Measurements from ENCODE around the gene SPRING1. TPM values are rescaled to one million over a fixed set of nuclear protein-coding genes. Genes with fewer than 3 reads are reported as not detected.

SPRING1 gene
- total and polyA plus RNA-seq, 4 donors, result 24.5 to 54.7 (median 42.4) TPM

GRCh38 chr12:116727891-116728290 is 10.0 kb downstream of the SPRING1 start:
- no peak for DNase-seq (ENCODE audit: low read depth in 4 of 6, low spot score in 6 of 6)
- 44% methylated on average over 4 of the region's 6 CpGs for WGBS (ENCODE audit: insufficient coverage)
- H3K4me3 ChIP-seq (ENCODE audit: low read depth, low read length), result no peak overlapping the region
- H3K9me3 ChIP-seq (ENCODE audit: control insufficient read depth, insufficient read depth, low read length), result no peaks in the 10 kb centered on the region
- H3K27ac ChIP-seq (ENCODE audit: low read depth, low read length), result no peak overlapping the region
- H3K27me3 ChIP-seq (ENCODE audit: control insufficient read depth, insufficient read depth, low read length), result no peaks in the 10 kb centered on the region
- H3K36me3 ChIP-seq (ENCODE audit: control insufficient read depth, insufficient read depth, low read length), result peaks cover 4% of the 10 kb centered on the region
- no peaks in the 10 kb centered on the region for H3K4me1 ChIP-seq (ENCODE audit: control insufficient read depth, insufficient read depth, low read length)

DNA sequence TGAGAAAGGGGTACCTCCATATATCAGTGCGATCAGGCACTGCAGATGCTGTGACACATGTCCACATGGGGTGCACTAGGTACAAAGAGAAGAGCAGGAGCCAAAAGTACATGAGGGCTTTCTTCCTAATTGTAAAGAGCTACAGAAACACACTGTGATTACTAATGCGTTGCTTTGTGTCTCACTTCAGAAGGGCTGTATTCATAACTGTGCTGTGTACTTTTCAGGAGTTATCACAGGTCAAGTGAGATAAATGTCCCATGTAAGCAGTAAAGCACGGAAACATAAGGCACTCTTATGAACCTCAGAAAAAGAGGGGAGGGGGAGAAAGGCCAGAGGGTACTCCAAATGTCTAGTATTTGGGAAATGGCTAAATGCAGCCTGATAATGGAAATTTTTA is 10.6 kb downstream of the SPRING1 start:
- Histone ChIP-seq H3K4me1 (ENCODE audit: control insufficient read depth, insufficient read depth, low read length) (no peaks in the 10 kb centered on the region), H3K9me3 (ENCODE audit: control insufficient read depth, insufficient read depth, low read length) (no peaks in the 10 kb centered on the region), H3K27me3 (ENCODE audit: control insufficient read depth, insufficient read depth, low read length) (no peaks in the 10 kb centered on the region), H3K36me3 (ENCODE audit: control insufficient read depth, insufficient read depth, low read length) (peaks cover 3% of the 10 kb centered on the region), H3K27ac (ENCODE audit: low read depth, low read length) (no peak overlapping the region), H3K4me3 (ENCODE audit: low read depth, low read length) (no peak overlapping the region)
- peak in 1 of 6 donors; percentile 19 for DNase-seq (ENCODE audit: low read depth in 4 of 6, low spot score in 6 of 6)
- 57% methylated on average over 1 of the region's 3 CpGs for WGBS (ENCODE audit: insufficient coverage)

DNA sequence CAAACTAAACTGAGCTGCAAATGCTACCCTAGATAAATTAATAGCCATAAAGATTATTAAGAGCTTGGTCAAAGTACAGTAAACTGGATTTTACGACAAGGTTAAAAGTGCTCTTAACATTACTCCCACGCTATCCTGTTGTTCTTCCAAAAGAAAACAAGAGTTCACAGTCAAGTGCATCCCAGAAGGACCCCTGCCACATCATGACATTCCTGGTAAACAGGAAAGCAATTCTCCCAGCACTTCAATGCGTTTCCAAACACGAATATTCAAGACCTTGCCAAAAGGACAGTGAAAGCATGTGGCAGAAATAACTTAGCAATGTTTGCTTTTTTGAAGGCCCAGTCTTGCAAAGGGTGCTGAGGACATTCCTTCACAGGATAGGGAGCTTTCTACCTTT is 11.2 kb downstream of the SPRING1 start:
- Histone ChIP-seq H3K4me1 (ENCODE audit: control insufficient read depth, insufficient read depth, low read length) (no peaks in the 10 kb centered on the region), H3K27me3 (ENCODE audit: control insufficient read depth, insufficient read depth, low read length) (no peaks in the 10 kb centered on the region), H3K27ac (ENCODE audit: low read depth, low read length) (no peak overlapping the region), H3K9me3 (ENCODE audit: control insufficient read depth, insufficient read depth, low read length) (no peaks in the 10 kb centered on the region), H3K36me3 (ENCODE audit: control insufficient read depth, insufficient read depth, low read length) (peaks cover 3% of the 10 kb centered on the region), H3K4me3 (ENCODE audit: low read depth, low read length) (no peak overlapping the region)
- peak in 1 of 6 donors; percentile 27 for DNase-seq (ENCODE audit: low read depth in 4 of 6, low spot score in 6 of 6)
- WGBS (ENCODE audit: insufficient coverage), result 17% methylated on average over 2 of the region's 4 CpGs

DNA sequence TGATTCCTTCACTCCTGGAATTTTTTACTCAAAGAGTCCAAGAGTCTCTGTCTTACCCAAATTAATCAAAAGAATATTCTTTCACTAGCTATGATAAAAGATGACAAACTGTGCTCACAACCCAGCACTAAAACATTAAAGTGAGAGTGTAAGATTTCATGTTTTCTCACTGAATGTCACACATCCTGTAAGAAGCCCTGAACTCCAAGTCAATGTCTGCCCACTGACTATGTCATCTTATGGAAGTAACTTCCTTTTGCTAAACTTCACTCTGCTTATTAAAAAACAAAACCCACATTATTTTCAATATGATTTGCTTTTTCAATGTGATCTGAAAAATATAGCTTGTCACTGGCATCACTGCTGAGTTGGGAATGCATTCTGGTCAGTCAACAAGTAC is 15.6 kb downstream of the SPRING1 start:
- DNase-seq (ENCODE audit: low read depth in 4 of 6, low spot score in 6 of 6), result no peak
- no peaks in the 10 kb centered on the region for H3K27me3 ChIP-seq (ENCODE audit: control insufficient read depth, insufficient read depth, low read length)
- H3K36me3 ChIP-seq (ENCODE audit: control insufficient read depth, insufficient read depth, low read length), result peaks cover 4% of the 10 kb centered on the region
- peaks cover 17% of the 10 kb centered on the region for H3K4me1 ChIP-seq (ENCODE audit: control insufficient read depth, insufficient read depth, low read length)
- H3K9me3 ChIP-seq (ENCODE audit: control insufficient read depth, insufficient read depth, low read length), result no peaks in the 10 kb centered on the region
- H3K4me3 ChIP-seq (ENCODE audit: low read depth, low read length), result no peak overlapping the region
- no peak overlapping the region for H3K27ac ChIP-seq (ENCODE audit: low read depth, low read length)

DNA sequence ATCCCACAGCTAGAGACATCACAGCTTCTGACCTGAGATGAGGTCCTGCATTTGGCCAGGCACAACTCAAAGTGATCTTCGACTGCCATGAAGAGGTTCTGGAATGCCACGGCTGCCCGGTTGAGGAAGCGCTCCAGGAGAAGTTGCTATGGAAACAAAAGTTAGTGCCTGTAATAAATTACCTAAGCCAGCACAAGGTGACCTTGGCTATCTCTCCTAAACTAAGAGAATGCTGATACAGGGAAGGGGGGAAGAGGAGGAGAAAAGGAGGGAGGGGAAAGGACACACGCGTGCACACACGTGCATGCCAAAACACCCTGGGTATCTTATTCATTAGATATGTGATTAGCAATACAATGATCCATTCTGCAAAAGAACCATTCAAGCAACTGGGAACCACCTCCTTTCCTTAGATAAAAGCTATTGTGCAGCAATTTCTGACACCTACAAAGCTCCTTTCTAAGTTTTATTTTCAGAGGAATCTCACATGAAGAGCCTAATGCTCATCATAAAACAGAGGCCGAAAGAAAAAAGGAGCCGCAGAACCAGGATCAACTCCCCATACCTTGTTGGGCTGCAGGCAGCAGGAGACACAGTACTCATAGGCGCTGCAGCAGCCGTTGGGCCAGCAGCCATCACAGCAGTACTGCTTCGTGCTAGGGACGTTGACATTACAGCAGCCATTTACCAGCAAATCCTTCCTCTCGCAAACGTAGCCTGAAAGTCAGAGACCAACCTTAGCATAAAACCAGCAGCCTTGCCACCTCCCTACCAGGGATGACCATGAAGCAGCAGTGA is 17.9 kb downstream of the SPRING1 start:
- no peak overlapping the region for H3K4me3 ChIP-seq (ENCODE audit: low read depth, low read length)
- DNase-seq (ENCODE audit: low read depth in 4 of 6, low spot score in 6 of 6), result peak in 1 of 6 donors; percentile 78
- no peaks in the 10 kb centered on the region for H3K27me3 ChIP-seq (ENCODE audit: control insufficient read depth, insufficient read depth, low read length)
- H3K27ac ChIP-seq (ENCODE audit: low read depth, low read length), result no peak overlapping the region
- peaks cover 11% of the 10 kb centered on the region for H3K36me3 ChIP-seq (ENCODE audit: control insufficient read depth, insufficient read depth, low read length)
- H3K9me3 ChIP-seq (ENCODE audit: control insufficient read depth, insufficient read depth, low read length), result no peaks in the 10 kb centered on the region
- 57% methylated on average over 6 of the region's 15 CpGs for WGBS (ENCODE audit: insufficient coverage)
- H3K4me1 ChIP-seq (ENCODE audit: control insufficient read depth, insufficient read depth, low read length), result peaks cover 17% of the 10 kb centered on the region

- Histone ChIP-seq H3K4me1 (ENCODE audit: control insufficient read depth, insufficient read depth, low read length) (peaks cover 23% of the 10 kb centered on the region), H3K36me3 (ENCODE audit: control insufficient read depth, insufficient read depth, low read length) (peaks cover 17% of the 10 kb centered on the region), H3K4me3 (ENCODE audit: low read depth, low read length) (no peak overlapping the region), H3K9me3 (ENCODE audit: control insufficient read depth, insufficient read depth, low read length) (no peaks in the 10 kb centered on the region), H3K27ac (ENCODE audit: low read depth, low read length) (peak overlapping the region; percentile 16), H3K27me3 (ENCODE audit: control insufficient read depth, insufficient read depth, low read length) (no peaks in the 10 kb centered on the region)
- WGBS (ENCODE audit: insufficient coverage), result 33% methylated on average over 3 of the region's 10 CpGs
- DNase-seq (ENCODE audit: low read depth in 4 of 6, low spot score in 6 of 6), result peak in 2 of 6 donors; percentile 52 to 78
Observed at GRCh38 chr12:116718655-116719454, 19.0 kb downstream of the SPRING1 start.

- WGBS (ENCODE audit: insufficient coverage), result 32% methylated on average over 24 of the region's 27 CpGs
- DNase-seq (ENCODE audit: low read depth in 4 of 6, low spot score in 6 of 6), result peak in 2 of 6 donors; percentile 68 to 81
- H3K36me3 ChIP-seq (ENCODE audit: control insufficient read depth, insufficient read depth, low read length), result peaks cover 20% of the 10 kb centered on the region
- H3K9me3 ChIP-seq (ENCODE audit: control insufficient read depth, insufficient read depth, low read length), result no peaks in the 10 kb centered on the region
- peaks cover 27% of the 10 kb centered on the region for H3K4me1 ChIP-seq (ENCODE audit: control insufficient read depth, insufficient read depth, low read length)
- H3K27me3 ChIP-seq (ENCODE audit: control insufficient read depth, insufficient read depth, low read length), result no peaks in the 10 kb centered on the region
- H3K27ac ChIP-seq (ENCODE audit: low read depth, low read length), result peak overlapping the region; percentile 53
- no peak overlapping the region for H3K4me3 ChIP-seq (ENCODE audit: low read depth, low read length)
Observed at GRCh38 chr12:116717466-116718437, 20.1 kb downstream of the SPRING1 start.

DNA sequence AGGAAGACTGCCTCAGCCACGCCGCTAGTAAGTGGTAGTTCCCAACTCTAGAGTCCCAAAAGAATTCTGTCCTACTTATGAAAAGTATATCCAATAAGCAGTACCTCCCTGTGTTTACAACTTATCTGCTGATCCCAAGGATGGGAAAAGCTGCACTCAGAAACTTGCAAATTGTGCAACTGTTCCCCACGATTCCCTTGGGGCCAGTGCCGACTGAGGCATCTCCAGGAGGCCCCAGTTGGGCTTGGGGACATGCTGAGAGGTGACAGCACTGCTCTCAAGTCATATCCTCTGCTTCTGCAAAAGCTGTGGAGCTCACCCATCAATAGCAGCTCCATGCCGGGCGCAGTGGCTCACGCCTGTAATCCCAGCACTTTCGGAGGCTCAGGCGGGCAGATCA is 23.7 kb downstream of the SPRING1 start:
- Histone ChIP-seq H3K4me3 (ENCODE audit: low read depth, low read length) (no peak overlapping the region), H3K27ac (ENCODE audit: low read depth, low read length) (no peak overlapping the region), H3K9me3 (ENCODE audit: control insufficient read depth, insufficient read depth, low read length) (no peaks in the 10 kb centered on the region), H3K4me1 (ENCODE audit: control insufficient read depth, insufficient read depth, low read length) (peaks cover 27% of the 10 kb centered on the region), H3K36me3 (ENCODE audit: control insufficient read depth, insufficient read depth, low read length) (peaks cover 20% of the 10 kb centered on the region), H3K27me3 (ENCODE audit: control insufficient read depth, insufficient read depth, low read length) (peaks cover 5% of the 10 kb centered on the region)
- DNase-seq (ENCODE audit: low read depth in 4 of 6, low spot score in 6 of 6), result no peak
- 90% methylated on average over 8 of the region's 9 CpGs for WGBS (ENCODE audit: insufficient coverage)

GRCh38 chr12:116713527-116713926 is 24.3 kb downstream of the SPRING1 start:
- Histone ChIP-seq H3K27me3 (ENCODE audit: control insufficient read depth, insufficient read depth, low read length) (peaks cover 7% of the 10 kb centered on the region), H3K36me3 (ENCODE audit: control insufficient read depth, insufficient read depth, low read length) (peaks cover 20% of the 10 kb centered on the region), H3K9me3 (ENCODE audit: control insufficient read depth, insufficient read depth, low read length) (no peaks in the 10 kb centered on the region), H3K27ac (ENCODE audit: low read depth, low read length) (no peak overlapping the region), H3K4me3 (ENCODE audit: low read depth, low read length) (no peak overlapping the region), H3K4me1 (ENCODE audit: control insufficient read depth, insufficient read depth, low read length) (peaks cover 33% of the 10 kb centered on the region)
- DNase-seq (ENCODE audit: low read depth in 4 of 6, low spot score in 6 of 6), result peak in 1 of 6 donors; percentile 52
- WGBS (ENCODE audit: insufficient coverage), result no CpG with 5 or more reads among the region's 2 CpGs

All from spinal cord (tissue), 10 donors.